Liver (tissue), 9 donors: ENCODE results near the gene MAP4K1. TPM values are rescaled to one million over a fixed set of nuclear protein-coding genes. Genes with fewer than 3 reads are reported as not detected.
A peak's percentile ranks its signal among the peaks of the same experiment; 100 is the strongest.

Experiments
- DNase-seq: peaks from one replicate; pipeline ENCODE4 v3.0.0-alpha.2; 2017; ENCODE audit warnings: low spot score
- H3K27ac ChIP-seq, 2 donors: one replicate each; pipeline ENCODE4 v1.7.0; 2013; ENCODE audit warnings: inconsistent platforms in 2 of 2, low read length in 2 of 2, control low read depth in 1 of 2, low read depth in 1 of 2, mild to moderate bottlenecking in 1 of 2
- H3K27me3 ChIP-seq, 4 donors: one replicate each; pipeline versions ENCODE4 v1.6.1 to v1.7.0; 2013; ENCODE audit warnings: low read length in 3 of 4, inconsistent platforms in 1 of 4, mild to moderate bottlenecking in 1 of 4, moderate library complexity in 1 of 4; ENCODE audit not compliant: control insufficient read depth in 4 of 4, insufficient read depth in 4 of 4
- H3K36me3 ChIP-seq, 4 donors: one replicate each; pipeline versions ENCODE4 v1.6.1 to v1.7.0; 2013; ENCODE audit warnings: low read length in 3 of 4, mild to moderate bottlenecking in 3 of 4, low read depth in 1 of 4, moderate library complexity in 1 of 4; ENCODE audit not compliant: control insufficient read depth in 4 of 4, insufficient read depth in 3 of 4
- H3K4me1 ChIP-seq, 4 donors: one replicate each; pipeline versions ENCODE4 v1.6.1 to v1.7.0; 2013; ENCODE audit warnings: low read length in 3 of 4, mild to moderate bottlenecking in 3 of 4, moderate library complexity in 1 of 4; ENCODE audit not compliant: control insufficient read depth in 4 of 4, insufficient read depth in 4 of 4
- H3K4me3 ChIP-seq, 3 donors: one replicate each; pipeline versions ENCODE4 v1.6.1 to v1.7.0; 2013; ENCODE audit warnings: low read length in 3 of 3, control low read depth in 1 of 3, low read depth in 1 of 3, mild to moderate bottlenecking in 1 of 3
- H3K9ac ChIP-seq, 2 donors: one replicate each; pipeline ENCODE4 v1.7.0; 2013; ENCODE audit warnings: low read length in 2 of 2, mild to moderate bottlenecking in 2 of 2, moderate library complexity in 2 of 2, control low read depth in 1 of 2, low read depth in 1 of 2
- H3K9me3 ChIP-seq, 4 donors: one replicate each; pipeline versions ENCODE4 v1.6.1 to v1.7.0; 2013; ENCODE audit warnings: low read length in 3 of 4; ENCODE audit not compliant: control insufficient read depth in 4 of 4
- EGR1 ChIP-seq, 2 donors: IDR thresholded peaks; 2 replicates each; pipeline ENCODE4 v1.6.1; 2016 to 2018; ENCODE audit warnings: antibody characterized with exemption in 2 of 2, low read depth in 2 of 2
- FOXA1 ChIP-seq: IDR thresholded peaks from 2 replicates; pipeline ENCODE4 v1.6.1; 2016; ENCODE audit warnings: antibody characterized with exemption
- FOXA2 ChIP-seq: IDR thresholded peaks from 2 replicates; pipeline ENCODE4 v1.6.1; 2016; ENCODE audit warnings: antibody characterized with exemption
- GABPA ChIP-seq, 2 donors: IDR thresholded peaks in 1 of 2; conservative IDR thresholded peaks in 1 of 2; 2 replicates each; pipeline ENCODE4 v1.6.1; 2016; ENCODE audit warnings: antibody characterized with exemption in 2 of 2, mild to moderate bottlenecking in 1 of 2, moderate library complexity in 1 of 2
- HNF4A ChIP-seq, 2 donors: conservative IDR thresholded peaks; 2 replicates each; pipeline ENCODE4 v1.6.1; 2016; ENCODE audit warnings: antibody characterized with exemption in 2 of 2, mild to moderate bottlenecking in 2 of 2
- HNF4G ChIP-seq: IDR thresholded peaks from 2 replicates; pipeline ENCODE4 v1.6.1; 2016; ENCODE audit warnings: antibody characterized with exemption
- JUND ChIP-seq, 2 donors: IDR thresholded peaks; 2 replicates each; pipeline ENCODE4 v1.6.1; 2016; ENCODE audit warnings: antibody characterized with exemption in 2 of 2
- NR2F2 ChIP-seq: IDR thresholded peaks from 2 replicates; pipeline ENCODE4 v1.6.1; 2016; ENCODE audit warnings: antibody characterized with exemption
- RAD21 ChIP-seq, 2 donors: IDR thresholded peaks; 2 replicates each; pipeline ENCODE4 v1.6.1; 2016; ENCODE audit warnings: antibody characterized with exemption in 2 of 2, mild to moderate bottlenecking in 2 of 2
- RXRA ChIP-seq, 2 donors: IDR thresholded peaks; 2 replicates each; pipeline ENCODE4 v1.6.1; 2017 to 2018; ENCODE audit warnings: antibody characterized with exemption in 2 of 2, mild to moderate bottlenecking in 1 of 2
- SP1 ChIP-seq: IDR thresholded peaks from 2 replicates; pipeline ENCODE4 v1.6.1; 2018; ENCODE audit warnings: antibody characterized with exemption, mild to moderate bottlenecking
- TAF1 ChIP-seq: conservative IDR thresholded peaks from 2 replicates; pipeline ENCODE4 v1.6.1; 2016; ENCODE audit warnings: antibody characterized with exemption, mild to moderate bottlenecking
- WGBS: extraction: QIAGEN DNeasy Blood & Tissue Kit; methylation state at CpG from one replicate; pipeline ENCODE4 v1.1.7; 2013; 5-methylcytosine and 5-hydroxymethylcytosine counted together
- polyA plus RNA-seq, 2 donors: library from polyadenylated mRNA; stranded (reverse) in 1 of 2; unstranded in 1 of 2; fragments of 200-250 nt in 1 of 2; fragments of >200 nt in 1 of 2; fragmentation: Nextera tagmentation in 1 of 2; extraction: Ambion mirVana in 1 of 2; gene quantifications; one replicate each; pipeline versions ENCODE4 v1.2.1 to v1.2.3, GENCODE V29; 2013 to 2015
- total RNA-seq, 2 donors: library from RNA; depleted of rRNA; stranded (reverse); fragments of >200 nt; gene quantifications; one replicate each; pipeline ENCODE4 v1.2.3, GENCODE V29; 2014
- TF ChIP-seq, protein P1 (sequence below): IDR thresholded peaks from 2 replicates; pipeline ENCODE4 v1.6.1; 2016; ENCODE audit warnings: antibody characterized with exemption
- TF ChIP-seq, protein P2 (sequence below): IDR thresholded peaks from 2 replicates; pipeline ENCODE4 v1.6.1; 2016; ENCODE audit warnings: antibody characterized with exemption
- TF ChIP-seq, protein P3 (sequence below): IDR thresholded peaks from 2 replicates; pipeline ENCODE4 v1.6.1; 2016; ENCODE audit warnings: antibody characterized with exemption
- TF ChIP-seq, protein P4 (sequence below): IDR thresholded peaks from 2 replicates; pipeline ENCODE4 v1.6.1; 2016; ENCODE audit warnings: antibody characterized with exemption, mild to moderate bottlenecking
- TF ChIP-seq, protein P5 (sequence below): fragments of 150-350 bp; IDR thresholded peaks from 2 replicates; pipeline ENCODE4 v1.5.1; 2017; ENCODE audit warnings: improper control_type of control experiment, low read depth, low read length; ENCODE audit not compliant: missing input control
- donor health status: healthy.
- donor health status: healthy.
- donor health status: healthy.
- donor health status: healthy.
- donor health status: healthy.

The MAP4K1 gene
- total and polyA plus RNA-seq, 4 donors, result 0.89 to 3.1 (median 1.9) TPM

DNA sequence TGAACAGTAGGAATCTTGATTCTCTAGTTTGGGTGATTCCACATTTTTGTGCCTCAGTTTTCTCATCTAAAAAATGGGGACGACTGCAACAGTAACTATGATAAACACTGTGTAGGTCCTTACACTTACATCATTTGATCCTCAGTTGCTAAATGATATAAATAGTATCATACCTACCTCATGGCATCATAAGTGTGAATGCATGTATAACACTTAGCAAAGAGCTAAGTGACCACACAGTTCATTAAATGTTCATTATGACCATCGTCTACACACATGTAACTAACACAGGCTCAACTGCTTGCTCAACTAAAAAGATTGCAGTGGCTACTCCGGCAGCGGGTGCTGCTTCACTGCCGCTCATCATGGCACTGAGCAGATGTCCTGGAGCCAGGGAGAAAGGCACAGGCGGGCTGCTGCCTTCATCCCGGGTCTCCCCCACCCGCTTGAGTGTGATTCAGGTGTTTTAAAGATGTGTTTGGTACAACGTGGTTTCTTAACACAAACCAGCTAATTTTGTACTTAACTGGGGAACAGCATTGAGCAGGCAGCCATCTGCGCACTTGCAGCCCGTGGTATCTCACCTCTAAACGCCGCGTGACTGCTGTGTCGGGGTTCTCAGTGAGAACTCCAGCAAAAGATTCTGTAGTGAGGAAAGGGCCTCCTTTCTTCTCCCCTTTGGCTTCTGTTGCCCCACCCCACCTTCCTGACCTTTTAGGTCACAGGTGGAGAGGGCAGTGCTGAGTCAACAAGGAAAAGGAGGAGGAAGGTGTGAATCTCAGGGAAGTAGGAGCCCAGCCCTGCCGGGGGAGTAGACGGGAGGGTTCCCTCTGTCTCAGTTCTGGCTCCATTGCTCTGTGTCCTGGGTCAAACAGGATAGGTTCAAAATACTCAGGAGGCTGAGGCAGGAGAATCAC lies 18.0 kb upstream of the MAP4K1 start:
- 87% methylated on average over 17 of the region's 17 CpGs for WGBS
- no peaks in the 10 kb centered on the region for H3K27me3 ChIP-seq
- H3K36me3 ChIP-seq, result peaks cover 3 to 21% (median 7%) of the 10 kb centered on the region in 4 donors
- H3K9ac ChIP-seq, result no peak overlapping the region
- no peak overlapping the region for H3K27ac ChIP-seq
- no peak for DNase-seq
- H3K4me1 ChIP-seq, result peaks cover 0 to 6% (median 0%) of the 10 kb centered on the region in 4 donors
- H3K9me3 ChIP-seq, result no peaks in the 10 kb centered on the region
- TF ChIP-seq, protein P1, sequence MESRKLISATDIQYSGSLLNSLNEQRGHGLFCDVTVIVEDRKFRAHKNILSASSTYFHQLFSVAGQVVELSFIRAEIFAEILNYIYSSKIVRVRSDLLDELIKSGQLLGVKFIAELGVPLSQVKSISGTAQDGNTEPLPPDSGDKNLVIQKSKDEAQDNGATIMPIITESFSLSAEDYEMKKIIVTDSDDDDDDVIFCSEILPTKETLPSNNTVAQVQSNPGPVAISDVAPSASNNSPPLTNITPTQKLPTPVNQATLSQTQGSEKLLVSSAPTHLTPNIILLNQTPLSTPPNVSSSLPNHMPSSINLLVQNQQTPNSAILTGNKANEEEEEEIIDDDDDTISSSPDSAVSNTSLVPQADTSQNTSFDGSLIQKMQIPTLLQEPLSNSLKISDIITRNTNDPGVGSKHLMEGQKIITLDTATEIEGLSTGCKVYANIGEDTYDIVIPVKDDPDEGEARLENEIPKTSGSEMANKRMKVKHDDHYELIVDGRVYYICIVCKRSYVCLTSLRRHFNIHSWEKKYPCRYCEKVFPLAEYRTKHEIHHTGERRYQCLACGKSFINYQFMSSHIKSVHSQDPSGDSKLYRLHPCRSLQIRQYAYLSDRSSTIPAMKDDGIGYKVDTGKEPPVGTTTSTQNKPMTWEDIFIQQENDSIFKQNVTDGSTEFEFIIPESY, result no peak
- TF ChIP-seq GABPA (IDR thresholded peaks at IDR 0.05 in 1 of 2, conservative IDR thresholded peaks at IDR 0.05 in 1 of 2) (no peak), TAF1 (no peak), HNF4A (conservative IDR thresholded peaks at IDR 0.05) (no peak), FOXA2 (no peak), SP1 (no peak), HNF4G (no peak), FOXA1 (no peak), RXRA (IDR thresholded peaks at IDR 0.05) (no peak), NR2F2 (no peak), EGR1 (IDR thresholded peaks at IDR 0.05; ENCODE audit: low read depth in 2 of 2) (no peak), JUND (IDR thresholded peaks at IDR 0.05) (no peak)
- TF ChIP-seq, protein P2, sequence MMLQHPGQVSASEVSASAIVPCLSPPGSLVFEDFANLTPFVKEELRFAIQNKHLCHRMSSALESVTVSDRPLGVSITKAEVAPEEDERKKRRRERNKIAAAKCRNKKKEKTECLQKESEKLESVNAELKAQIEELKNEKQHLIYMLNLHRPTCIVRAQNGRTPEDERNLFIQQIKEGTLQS, result no peak
- TF ChIP-seq, protein P3, sequence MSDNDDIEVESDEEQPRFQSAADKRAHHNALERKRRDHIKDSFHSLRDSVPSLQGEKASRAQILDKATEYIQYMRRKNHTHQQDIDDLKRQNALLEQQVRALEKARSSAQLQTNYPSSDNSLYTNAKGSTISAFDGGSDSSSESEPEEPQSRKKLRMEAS, result no peak
- TF ChIP-seq, protein P4, sequence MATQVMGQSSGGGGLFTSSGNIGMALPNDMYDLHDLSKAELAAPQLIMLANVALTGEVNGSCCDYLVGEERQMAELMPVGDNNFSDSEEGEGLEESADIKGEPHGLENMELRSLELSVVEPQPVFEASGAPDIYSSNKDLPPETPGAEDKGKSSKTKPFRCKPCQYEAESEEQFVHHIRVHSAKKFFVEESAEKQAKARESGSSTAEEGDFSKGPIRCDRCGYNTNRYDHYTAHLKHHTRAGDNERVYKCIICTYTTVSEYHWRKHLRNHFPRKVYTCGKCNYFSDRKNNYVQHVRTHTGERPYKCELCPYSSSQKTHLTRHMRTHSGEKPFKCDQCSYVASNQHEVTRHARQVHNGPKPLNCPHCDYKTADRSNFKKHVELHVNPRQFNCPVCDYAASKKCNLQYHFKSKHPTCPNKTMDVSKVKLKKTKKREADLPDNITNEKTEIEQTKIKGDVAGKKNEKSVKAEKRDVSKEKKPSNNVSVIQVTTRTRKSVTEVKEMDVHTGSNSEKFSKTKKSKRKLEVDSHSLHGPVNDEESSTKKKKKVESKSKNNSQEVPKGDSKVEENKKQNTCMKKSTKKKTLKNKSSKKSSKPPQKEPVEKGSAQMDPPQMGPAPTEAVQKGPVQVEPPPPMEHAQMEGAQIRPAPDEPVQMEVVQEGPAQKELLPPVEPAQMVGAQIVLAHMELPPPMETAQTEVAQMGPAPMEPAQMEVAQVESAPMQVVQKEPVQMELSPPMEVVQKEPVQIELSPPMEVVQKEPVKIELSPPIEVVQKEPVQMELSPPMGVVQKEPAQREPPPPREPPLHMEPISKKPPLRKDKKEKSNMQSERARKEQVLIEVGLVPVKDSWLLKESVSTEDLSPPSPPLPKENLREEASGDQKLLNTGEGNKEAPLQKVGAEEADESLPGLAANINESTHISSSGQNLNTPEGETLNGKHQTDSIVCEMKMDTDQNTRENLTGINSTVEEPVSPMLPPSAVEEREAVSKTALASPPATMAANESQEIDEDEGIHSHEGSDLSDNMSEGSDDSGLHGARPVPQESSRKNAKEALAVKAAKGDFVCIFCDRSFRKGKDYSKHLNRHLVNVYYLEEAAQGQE, result no peak
- H3K4me3 ChIP-seq, result no peak overlapping the region

GRCh38 chr19:38634757-38635482 lies 17.2 kb upstream of the MAP4K1 start:
- Histone ChIP-seq H3K4me3 (no peak overlapping the region), H3K27ac (no peak overlapping the region), H3K36me3 (peaks cover 4 to 23% (median 8%) of the 10 kb centered on the region in 4 donors), H3K4me1 (peaks cover 0 to 6% (median 0%) of the 10 kb centered on the region in 4 donors), H3K27me3 (no peaks in the 10 kb centered on the region), H3K9me3 (no peaks in the 10 kb centered on the region), H3K9ac (no peak overlapping the region)
- DNase-seq, result peak; percentile 86
- TF ChIP-seq RXRA (IDR thresholded peaks at IDR 0.05), result no peak
- TF ChIP-seq RAD21 (IDR thresholded peaks at IDR 0.05), result peak; percentile 75 to 84
- TF ChIP-seq, protein P5, sequence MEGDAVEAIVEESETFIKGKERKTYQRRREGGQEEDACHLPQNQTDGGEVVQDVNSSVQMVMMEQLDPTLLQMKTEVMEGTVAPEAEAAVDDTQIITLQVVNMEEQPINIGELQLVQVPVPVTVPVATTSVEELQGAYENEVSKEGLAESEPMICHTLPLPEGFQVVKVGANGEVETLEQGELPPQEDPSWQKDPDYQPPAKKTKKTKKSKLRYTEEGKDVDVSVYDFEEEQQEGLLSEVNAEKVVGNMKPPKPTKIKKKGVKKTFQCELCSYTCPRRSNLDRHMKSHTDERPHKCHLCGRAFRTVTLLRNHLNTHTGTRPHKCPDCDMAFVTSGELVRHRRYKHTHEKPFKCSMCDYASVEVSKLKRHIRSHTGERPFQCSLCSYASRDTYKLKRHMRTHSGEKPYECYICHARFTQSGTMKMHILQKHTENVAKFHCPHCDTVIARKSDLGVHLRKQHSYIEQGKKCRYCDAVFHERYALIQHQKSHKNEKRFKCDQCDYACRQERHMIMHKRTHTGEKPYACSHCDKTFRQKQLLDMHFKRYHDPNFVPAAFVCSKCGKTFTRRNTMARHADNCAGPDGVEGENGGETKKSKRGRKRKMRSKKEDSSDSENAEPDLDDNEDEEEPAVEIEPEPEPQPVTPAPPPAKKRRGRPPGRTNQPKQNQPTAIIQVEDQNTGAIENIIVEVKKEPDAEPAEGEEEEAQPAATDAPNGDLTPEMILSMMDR, result peak; percentile 88
- TF ChIP-seq HNF4A (conservative IDR thresholded peaks at IDR 0.05), result no peak
- no peak for TF ChIP-seq HNF4G
- TF ChIP-seq JUND (IDR thresholded peaks at IDR 0.05), result no peak
- 73% methylated on average over 17 of the region's 17 CpGs for WGBS
